Ovary (tissue), 3 donors: Measurements from ENCODE around the gene ZNF202.

Source experiments
- CTCF ChIP-seq, 3 donors: fragments of 450-650 bp in 2 of 3; fragments of 200-600 bp in 1 of 3; IDR thresholded peaks; one replicate each; pipeline versions ENCODE4 v1.5.1 to v1.8.0; 2016 to 2022; ENCODE audit warnings: antibody characterized with exemption in 3 of 3, mild to moderate bottlenecking in 1 of 3
- EP300 ChIP-seq: sonication (generic); formaldehyde crosslinking; IDR thresholded peaks from one replicate; pipeline ENCODE4 v1.6.1; 2017; ENCODE audit warnings: antibody characterized with exemption
- POLR2A ChIP-seq: fragments of 450-650 bp; IDR thresholded peaks from one replicate; pipeline ENCODE4 v1.6.1; 2017; ENCODE audit warnings: antibody characterized with exemption, mild to moderate bottlenecking, moderate library complexity
- donor health status: DM: no; HTN: no; CAD: no.

DNA sequence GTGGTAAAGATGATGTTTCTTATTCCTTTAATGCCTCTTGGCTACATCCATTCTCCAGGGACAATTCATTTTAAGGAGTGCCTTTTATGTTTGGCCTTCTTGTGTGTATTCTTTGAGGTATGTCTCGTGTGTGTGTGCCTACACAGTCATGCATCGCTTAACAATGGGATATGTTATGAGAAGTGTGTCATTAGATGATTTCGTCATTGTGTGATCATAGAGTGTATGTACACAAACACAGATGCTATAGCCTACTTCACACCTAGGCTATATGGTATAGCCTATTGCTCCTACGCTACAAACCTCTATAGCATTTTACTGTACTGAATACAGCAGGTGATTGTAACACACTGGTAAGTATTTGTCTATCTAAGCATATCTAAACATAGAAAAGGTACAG, 23.0 kb downstream of the ZNF202 start:
- TF ChIP-seq CTCF (IDR thresholded peaks at IDR 0.05): no peak
- TF ChIP-seq POLR2A: no peak
- TF ChIP-seq EP300: no peak
